Bronchial epithelial cell (primary cell): Measurements from ENCODE around the gene CCDC144A. TPM values are rescaled to one million over a fixed set of nuclear protein-coding genes. Genes with fewer than 3 reads are reported as not detected.
"Not testable (repeated sequence)": the region's sequence is repeated elsewhere in the genome, so short reads cannot be mapped to it uniquely, and the experiment has no call there.

Experiments
- DNase-seq: peaks from one replicate; pipeline ENCODE4 v3.0.0-alpha.2; 2010; ENCODE audit warnings: low read depth
- FAIRE-seq: peaks from 2 replicates; lab custom pipeline; 2011; peaks lifted over from hg19 to GRCh38; lab: Jason Lieb, UNC
- H3K27me3 ChIP-seq: 2 replicates; pipeline ENCODE4 v1.5.1; 2011; ENCODE audit warnings: low read length; ENCODE audit not compliant: control insufficient read depth, insufficient read depth
- H3K36me3 ChIP-seq: 2 replicates; pipeline ENCODE4 v1.5.1; 2011; ENCODE audit warnings: low read length; ENCODE audit not compliant: control insufficient read depth, insufficient read depth
- H3K4me3 ChIP-seq: 2 replicates; pipeline ENCODE4 v1.5.1; 2011; ENCODE audit warnings: mild to moderate bottlenecking, low read depth, low read length, control low read depth
- CTCF ChIP-seq: IDR thresholded peaks from 2 replicates; pipeline ENCODE4 v1.5.1; 2011; ENCODE audit warnings: mild to moderate bottlenecking, moderate library complexity, low read length, control low read depth, inconsistent platforms; ENCODE audit not compliant: insufficient read depth, severe bottlenecking
- total RNA-seq: library from RNA; depleted of rRNA; stranded (reverse); fragments of >200 nt; gene quantifications from 2 replicates; pipeline ENCODE4 v1.2.1, GENCODE V29; 2014

CCDC144A gene
- total RNA-seq, 1 donor from 2014 or later: 2.1 TPM

- not testable (repeated sequence) for DNase-seq, H3K36me3 ChIP-seq, H3K27me3 ChIP-seq, H3K4me3 ChIP-seq, FAIRE-seq
Measured at GRCh38 chr17:16794215-16794614, 104.2 kb downstream of the CCDC144A start.

- DNase-seq, H3K36me3 ChIP-seq, FAIRE-seq, H3K27me3 ChIP-seq, H3K4me3 ChIP-seq: not testable (repeated sequence)
Measured at GRCh38 chr17:16795894-16796293, 105.9 kb downstream of the CCDC144A start.

- not testable (repeated sequence) for H3K36me3 ChIP-seq, H3K27me3 ChIP-seq, FAIRE-seq, DNase-seq, H3K4me3 ChIP-seq
Measured at GRCh38 chr17:16804851-16805250, 114.8 kb downstream of the CCDC144A start.

- not testable (repeated sequence) for FAIRE-seq, DNase-seq, H3K27me3 ChIP-seq, H3K4me3 ChIP-seq, H3K36me3 ChIP-seq
Measured at GRCh38 chr17:16806599-16806998, 116.6 kb downstream of the CCDC144A start.

GRCh38 chr17:16807620-16808019 lies 117.6 kb downstream of the CCDC144A start:
- DNase-seq, H3K36me3 ChIP-seq, FAIRE-seq: not testable (repeated sequence)

GRCh38 chr17:16810236-16810635 lies 120.2 kb downstream of the CCDC144A start:
- DNase-seq, H3K4me3 ChIP-seq, H3K27me3 ChIP-seq, FAIRE-seq, H3K36me3 ChIP-seq: not testable (repeated sequence)

More at GRCh38 chr17:16807620-16808019, 117.6 kb downstream of the CCDC144A start:
- H3K4me3 ChIP-seq, H3K27me3 ChIP-seq: not testable (repeated sequence)

GRCh38 chr17:16812126-16812525 lies 122.1 kb downstream of the CCDC144A start:
- H3K27me3 ChIP-seq, FAIRE-seq: not testable (repeated sequence)
- DNase-seq: peak; percentile 46

GRCh38 chr17:16814439-16814838 lies 124.4 kb downstream of the CCDC144A start:
- Histone ChIP-seq H3K4me3 (no peak overlapping the region), H3K27me3 (no peaks in the 10 kb centered on the region), H3K36me3 (no peaks in the 10 kb centered on the region)
- FAIRE-seq (no peak), DNase-seq (no peak)
- no peak for TF ChIP-seq CTCF

More at GRCh38 chr17:16812126-16812525, 122.1 kb downstream of the CCDC144A start:
- not testable (repeated sequence) for H3K4me3 ChIP-seq, H3K36me3 ChIP-seq

- TF ChIP-seq CTCF: no peak
- Histone ChIP-seq H3K27me3 (no peaks in the 10 kb centered on the region), H3K4me3 (no peak overlapping the region), H3K36me3 (no peaks in the 10 kb centered on the region)
- FAIRE-seq: peak; percentile 7
- no peak for DNase-seq
Measured at GRCh38 chr17:16817201-16817600, 127.2 kb downstream of the CCDC144A start.

- H3K4me3 ChIP-seq, H3K27me3 ChIP-seq, DNase-seq, H3K36me3 ChIP-seq: not testable (repeated sequence)
- peak; percentile 18 for FAIRE-seq
Measured at GRCh38 chr17:16817940-16818339, 127.9 kb downstream of the CCDC144A start.
